Measurements from ENCODE around the gene ACVRL1. TPM values are rescaled to one million over a fixed set of nuclear protein-coding genes. Genes with fewer than 3 reads are reported as not detected.
A peak's percentile ranks its signal among the peaks of the same experiment; 100 is the strongest.

The ACVRL1 gene
- total RNA-seq, 2 donors from 2014 or later: 121 to 162 TPM

GRCh38 chr12:51890133-51890464 lies 17.2 kb upstream of the ACVRL1 start:
- TF ChIP-seq, protein P1, sequence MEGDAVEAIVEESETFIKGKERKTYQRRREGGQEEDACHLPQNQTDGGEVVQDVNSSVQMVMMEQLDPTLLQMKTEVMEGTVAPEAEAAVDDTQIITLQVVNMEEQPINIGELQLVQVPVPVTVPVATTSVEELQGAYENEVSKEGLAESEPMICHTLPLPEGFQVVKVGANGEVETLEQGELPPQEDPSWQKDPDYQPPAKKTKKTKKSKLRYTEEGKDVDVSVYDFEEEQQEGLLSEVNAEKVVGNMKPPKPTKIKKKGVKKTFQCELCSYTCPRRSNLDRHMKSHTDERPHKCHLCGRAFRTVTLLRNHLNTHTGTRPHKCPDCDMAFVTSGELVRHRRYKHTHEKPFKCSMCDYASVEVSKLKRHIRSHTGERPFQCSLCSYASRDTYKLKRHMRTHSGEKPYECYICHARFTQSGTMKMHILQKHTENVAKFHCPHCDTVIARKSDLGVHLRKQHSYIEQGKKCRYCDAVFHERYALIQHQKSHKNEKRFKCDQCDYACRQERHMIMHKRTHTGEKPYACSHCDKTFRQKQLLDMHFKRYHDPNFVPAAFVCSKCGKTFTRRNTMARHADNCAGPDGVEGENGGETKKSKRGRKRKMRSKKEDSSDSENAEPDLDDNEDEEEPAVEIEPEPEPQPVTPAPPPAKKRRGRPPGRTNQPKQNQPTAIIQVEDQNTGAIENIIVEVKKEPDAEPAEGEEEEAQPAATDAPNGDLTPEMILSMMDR (IDR thresholded peaks at IDR 0.05): no peak
- no peaks in the 10 kb centered on the region for H3K4me1 ChIP-seq
- DNase-seq: no peak
- H3K27me3 ChIP-seq: no peaks in the 10 kb centered on the region
- H3K9ac ChIP-seq (ENCODE audit: low read depth in 2 of 2, low read length in 2 of 2): no peak overlapping the region
- intact Hi-C loops (cut with DNase I): no loop called here
- no peaks in the 10 kb centered on the region for H3K9me3 ChIP-seq
- H3K4me3 ChIP-seq: no peak overlapping the region
- H3K36me3 ChIP-seq: no peaks in the 10 kb centered on the region
- no peak overlapping the region for H3K27ac ChIP-seq

GRCh38 chr12:51890511-51891171 lies 16.7 kb upstream of the ACVRL1 start:
- no peak overlapping the region for H3K9ac ChIP-seq (ENCODE audit: low read depth in 2 of 2, low read length in 2 of 2)
- H3K27me3 ChIP-seq: no peaks in the 10 kb centered on the region
- H3K9me3 ChIP-seq: no peaks in the 10 kb centered on the region
- no peak for DNase-seq
- TF ChIP-seq, protein P1 (IDR thresholded peaks at IDR 0.05): no peak
- no peaks in the 10 kb centered on the region for H3K4me1 ChIP-seq
- no peak overlapping the region for H3K27ac ChIP-seq
- H3K4me3 ChIP-seq: no peak overlapping the region
- no peaks in the 10 kb centered on the region for H3K36me3 ChIP-seq
- intact Hi-C loops (cut with DNase I): no loop called here

DNA sequence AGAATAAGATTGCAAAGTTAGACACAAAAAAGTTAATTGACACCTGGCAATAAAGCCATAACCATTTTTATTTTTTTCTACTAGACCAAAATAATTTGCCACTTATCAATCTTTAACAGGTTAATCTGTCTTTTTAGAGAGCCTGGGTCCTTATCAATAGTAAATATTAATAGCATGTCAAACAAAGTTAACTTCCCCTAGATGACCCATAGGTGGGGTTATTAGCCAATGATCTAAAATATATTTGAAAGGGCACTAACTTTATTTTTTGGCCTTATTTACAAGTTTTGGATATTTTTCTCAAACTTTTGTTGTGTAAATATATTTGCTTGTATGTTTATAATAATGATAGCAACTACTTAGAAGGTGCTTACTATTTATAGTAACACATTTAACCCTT lies 15.5 kb upstream of the ACVRL1 start:
- H3K9me3 ChIP-seq: no peaks in the 10 kb centered on the region
- H3K9ac ChIP-seq (ENCODE audit: low read depth in 2 of 2, low read length in 2 of 2): no peak overlapping the region
- no peak for DNase-seq
- no peaks in the 10 kb centered on the region for H3K27me3 ChIP-seq
- no peak overlapping the region for H3K27ac ChIP-seq
- intact Hi-C loops (cut with DNase I): no loop called here
- TF ChIP-seq, protein P1 (IDR thresholded peaks at IDR 0.05): no peak
- H3K36me3 ChIP-seq: no peaks in the 10 kb centered on the region
- no peaks in the 10 kb centered on the region for H3K4me1 ChIP-seq
- H3K4me3 ChIP-seq: no peak overlapping the region

- no peaks in the 10 kb centered on the region for H3K27me3 ChIP-seq
- TF ChIP-seq, protein P1 (IDR thresholded peaks at IDR 0.05): no peak
- H3K9me3 ChIP-seq: no peaks in the 10 kb centered on the region
- H3K4me1 ChIP-seq: peaks cover 5% of the 10 kb centered on the region
- no peak overlapping the region for H3K27ac ChIP-seq
- H3K36me3 ChIP-seq: no peaks in the 10 kb centered on the region
- no peak overlapping the region for H3K4me3 ChIP-seq
- H3K9ac ChIP-seq (ENCODE audit: low read depth in 2 of 2, low read length in 2 of 2): no peak overlapping the region
- intact Hi-C loops (cut with DNase I): no loop called here
- no peak for DNase-seq
Measured at GRCh38 chr12:51893786-51894185, 13.5 kb upstream of the ACVRL1 start.

DNA sequence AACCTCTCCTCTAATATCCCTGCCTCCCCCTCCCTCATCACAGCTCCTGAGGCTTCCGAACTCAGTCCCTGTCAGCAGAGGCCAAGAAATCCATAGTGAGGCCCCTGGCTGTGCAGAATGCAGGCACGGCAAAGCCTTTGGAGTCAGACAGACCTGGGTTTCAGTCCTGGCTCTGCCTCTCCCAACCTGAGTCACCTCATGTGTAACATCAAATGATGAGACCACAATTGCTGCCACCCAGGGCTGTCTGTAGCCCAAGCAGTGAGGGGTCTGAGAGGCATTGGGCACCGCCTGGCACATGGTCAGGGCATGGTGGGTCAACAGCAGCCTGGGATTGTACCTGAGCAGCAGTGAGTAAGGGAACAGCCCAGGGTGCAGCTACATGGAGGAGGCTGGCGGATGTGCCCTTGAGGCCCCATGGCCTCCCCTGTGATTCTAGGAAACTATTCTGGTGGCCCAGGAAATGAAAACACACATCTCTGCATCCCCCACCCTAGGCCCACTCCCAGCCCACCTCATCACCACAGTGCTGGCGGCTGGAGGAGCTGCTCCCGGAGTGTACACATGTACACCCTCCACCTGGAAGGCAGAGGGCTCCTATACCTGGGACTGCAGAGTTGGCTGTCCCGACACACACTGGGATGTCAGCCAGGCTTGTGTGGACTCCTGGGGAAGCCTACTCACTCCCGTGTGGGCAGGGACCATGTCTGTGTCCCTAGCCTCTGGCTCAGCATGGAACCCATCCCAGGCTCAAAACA lies 11.7 kb upstream of the ACVRL1 start:
- Histone ChIP-seq H3K9me3 (no peaks in the 10 kb centered on the region), H3K36me3 (no peaks in the 10 kb centered on the region), H3K4me3 (no peak overlapping the region), H3K9ac (ENCODE audit: low read depth in 2 of 2, low read length in 2 of 2) (peak overlapping the region in 1 of 2 donors; percentile 3), H3K4me1 (peaks cover 5% of the 10 kb centered on the region), H3K27ac (peak overlapping the region; percentile 24), H3K27me3 (no peaks in the 10 kb centered on the region)
- DNase-seq: peak; percentile 19
- intact Hi-C loops (cut with DNase I): loop anchor here (1.0 kb wide), 1 partner anchor 28 kb away; no protein-coding TSS in a partner anchor
- TF ChIP-seq, protein P1 (IDR thresholded peaks at IDR 0.05): no peak
